HG03469 (cell line): ENCODE results near the gene FAR2.
"Not testable (repeated sequence)": the region's sequence is repeated elsewhere in the genome, so short reads cannot be mapped to it uniquely, and the experiment has no call there.

Experiments
- ATAC-seq: cut with Tn5 transposase; IDR thresholded peaks from one replicate; pipeline ENCODE4 v1.9.1; 2021; ENCODE audit warnings: mild to moderate bottlenecking, moderate library complexity, moderate number of reproducible peaks; ENCODE audit not compliant: unreplicated experiment

The FAR2 gene

GRCh38 chr12:29316752-29317151, 167.7 kb downstream of the FAR2 start:
- no peak for ATAC-seq

GRCh38 chr12:29317556-29318363, 168.7 kb downstream of the FAR2 start:
- ATAC-seq = peak; percentile 99

DNA sequence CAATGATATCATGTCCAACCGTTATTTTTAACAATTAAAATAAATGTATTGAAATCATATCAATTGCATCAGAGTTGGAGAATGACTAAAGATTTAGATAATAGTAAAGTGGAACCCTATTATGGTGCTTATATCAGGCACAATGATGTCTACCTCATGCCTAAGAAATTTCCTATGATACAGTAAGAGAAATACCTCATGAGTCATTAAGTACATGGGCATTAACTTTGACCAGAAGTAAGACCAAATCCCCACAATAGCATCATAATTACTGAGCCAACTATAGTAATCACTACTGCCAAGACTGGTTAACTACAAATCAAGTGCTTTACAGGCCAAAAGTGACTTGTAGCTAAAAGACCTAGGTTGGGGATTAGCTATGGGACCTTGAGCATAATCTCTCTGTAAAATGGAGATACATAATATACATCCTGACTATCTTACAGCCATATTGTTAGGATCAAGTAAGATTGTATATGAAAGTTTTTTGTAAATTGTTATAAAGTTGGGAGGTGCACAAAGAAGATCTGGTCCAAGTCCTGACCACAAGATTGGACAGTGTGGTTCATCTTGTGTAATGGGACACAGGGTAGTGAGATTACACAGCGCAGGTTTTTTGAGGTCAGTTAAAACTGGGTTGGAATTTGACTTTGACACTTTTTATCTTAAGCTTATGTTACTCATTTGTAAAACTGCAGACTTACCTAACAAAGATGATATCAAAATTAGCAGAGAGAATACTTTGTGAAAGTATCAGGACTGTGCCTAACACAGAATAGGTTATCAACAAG, 171.4 kb downstream of the FAR2 start:
- no peak for ATAC-seq

DNA sequence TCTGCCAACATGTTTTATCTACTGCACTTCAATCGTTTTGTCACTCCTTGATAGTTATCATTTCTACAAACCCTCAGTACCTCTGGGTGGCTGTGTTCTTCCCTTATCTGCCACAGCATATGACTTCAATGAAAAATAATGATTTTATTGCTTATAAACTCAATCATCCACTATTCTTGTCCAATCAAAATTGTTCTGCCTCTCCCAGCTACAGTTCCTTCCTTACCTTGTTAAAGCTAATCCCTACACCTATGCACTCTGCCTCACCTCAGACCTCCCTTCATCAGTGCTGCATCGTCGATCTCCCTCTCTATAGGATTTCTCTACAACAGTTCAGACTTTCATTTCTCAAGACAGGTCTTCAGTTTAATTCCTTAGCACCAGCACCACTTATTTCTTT, 173.1 kb downstream of the FAR2 start:
- no peak for ATAC-seq

GRCh38 chr12:29329411-29329810, 180.3 kb downstream of the FAR2 start:
- no peak for ATAC-seq

- no peak for ATAC-seq
Measured at GRCh38 chr12:29333178-29333577, 184.1 kb downstream of the FAR2 start.

DNA sequence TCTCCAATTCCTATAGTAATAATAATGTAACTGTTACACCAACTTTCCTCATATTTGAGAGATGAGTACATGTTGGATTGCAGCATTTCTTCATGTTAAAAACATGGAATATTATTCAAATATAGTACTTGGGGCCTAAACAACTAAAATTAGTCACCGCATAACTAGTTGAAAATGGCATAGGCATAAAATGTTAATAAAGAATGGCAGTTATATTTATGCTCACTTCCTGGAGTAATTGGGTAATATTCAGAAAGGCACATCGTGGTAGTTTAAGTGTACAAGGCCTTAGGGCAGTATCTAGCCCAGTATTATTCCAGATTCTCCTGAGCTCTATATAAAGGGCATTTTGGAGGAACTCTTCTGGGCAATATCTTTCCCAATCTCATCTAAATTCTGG, 185.9 kb downstream of the FAR2 start:
- ATAC-seq = no peak

- no peak for ATAC-seq
Measured at GRCh38 chr12:29337325-29337724, 188.2 kb downstream of the FAR2 start.

DNA sequence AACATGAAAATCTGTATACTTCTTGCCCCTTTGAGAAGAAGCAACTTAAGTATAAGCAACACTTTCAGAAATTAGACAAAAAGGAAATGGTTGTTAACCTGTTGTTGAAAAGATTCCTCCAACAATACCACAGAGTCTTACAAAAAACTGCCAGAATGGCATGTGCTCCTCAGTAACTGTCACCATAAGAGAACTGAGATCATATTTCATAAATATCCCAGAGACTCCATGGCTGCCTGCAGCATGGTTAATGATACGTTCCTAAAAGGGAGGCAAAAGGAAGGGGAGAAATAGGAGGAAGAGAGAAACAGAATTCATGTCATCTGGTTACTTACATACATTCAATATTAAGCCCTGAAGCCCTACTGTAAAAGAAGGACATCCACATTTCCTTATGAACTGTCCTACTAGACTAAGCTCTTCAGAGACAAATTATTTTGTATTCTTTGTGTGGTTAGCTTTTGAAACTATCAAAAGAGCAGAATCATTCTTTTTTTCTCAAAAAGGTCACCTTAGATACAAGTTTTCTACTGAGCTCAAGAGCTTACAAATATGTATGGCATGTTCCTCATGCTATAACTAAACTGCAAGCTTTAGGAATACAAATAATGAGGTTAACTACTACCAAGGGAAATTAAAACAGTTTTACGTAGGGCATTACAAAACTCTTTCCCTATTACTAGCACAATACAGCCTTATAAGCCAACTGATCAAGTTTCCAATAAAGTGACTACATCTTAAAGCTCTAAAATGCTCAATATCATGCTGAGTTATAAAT, 194.1 kb downstream of the FAR2 start:
- no peak for ATAC-seq

DNA sequence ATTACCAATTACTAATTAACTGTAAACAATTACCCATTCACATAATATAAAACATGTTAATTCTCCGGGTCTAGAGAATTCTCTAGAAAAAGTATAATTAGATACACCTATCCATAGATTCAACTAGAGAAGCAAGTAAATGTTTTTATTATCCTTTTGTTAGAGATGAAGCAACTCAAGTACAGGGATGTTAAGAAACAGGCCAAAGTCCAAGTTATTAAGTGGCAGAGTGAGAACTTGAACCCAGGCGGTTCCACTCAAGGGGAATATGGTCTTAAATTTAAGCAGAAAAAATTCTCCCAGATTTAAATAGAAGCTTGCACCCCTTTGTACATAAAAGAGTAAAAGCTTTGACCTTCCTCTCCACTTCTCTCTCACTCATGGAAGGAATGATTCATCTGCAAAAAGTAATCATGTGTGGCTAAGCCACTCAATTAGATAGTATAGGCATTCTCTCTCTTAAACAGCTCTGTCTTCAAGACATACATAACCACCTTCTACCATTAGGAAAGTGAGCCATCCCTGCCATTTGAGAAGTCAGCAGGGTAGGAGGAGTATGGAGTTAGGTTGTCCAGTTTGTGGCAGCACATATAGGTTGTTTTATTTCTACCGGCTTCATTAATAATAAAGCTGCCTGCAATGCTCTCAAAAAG, 197.8 kb downstream of the FAR2 start:
- no peak for ATAC-seq

DNA sequence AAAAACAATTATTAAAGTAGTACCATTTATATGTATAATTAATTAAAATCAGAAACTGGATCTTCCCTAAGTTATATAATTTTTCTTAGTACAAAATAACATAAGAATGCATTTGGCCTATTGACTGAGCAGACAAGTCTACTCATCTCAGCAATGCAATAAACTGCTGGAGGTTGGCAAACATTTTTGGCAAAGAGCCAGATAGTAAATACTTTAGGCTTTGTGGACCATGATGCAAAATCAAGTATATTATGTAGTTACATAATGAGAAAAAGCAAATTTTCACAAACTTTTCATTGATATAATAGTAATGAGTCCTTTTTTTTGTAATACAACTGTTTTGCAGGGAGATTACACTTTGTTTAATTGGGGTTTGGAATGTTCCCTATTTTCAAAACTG, 201.0 kb downstream of the FAR2 start:
- ATAC-seq = no peak

DNA sequence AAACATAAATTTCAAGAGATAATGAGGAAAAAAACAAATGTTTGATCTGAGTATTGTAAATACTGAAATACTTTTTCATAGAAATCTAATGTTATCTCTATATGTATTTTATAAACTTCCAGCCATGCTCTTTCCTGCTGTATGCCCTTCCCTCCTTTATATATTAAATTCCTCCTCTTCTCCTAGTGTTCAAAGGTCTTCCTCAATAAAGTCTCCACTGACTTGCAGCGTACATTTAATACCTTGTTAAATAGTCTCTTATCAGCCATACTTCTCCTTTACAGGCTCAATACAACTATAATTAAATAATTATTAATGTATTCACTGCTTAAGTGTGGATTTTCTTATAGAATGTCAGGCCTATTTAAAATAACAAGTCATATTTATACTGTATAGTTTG, 205.9 kb downstream of the FAR2 start:
- no peak for ATAC-seq

GRCh38 chr12:29365091-29365490, 216.0 kb downstream of the FAR2 start:
- no peak for ATAC-seq

- ATAC-seq = no peak
Measured at GRCh38 chr12:29374012-29374411, 224.9 kb downstream of the FAR2 start.

- no peak for ATAC-seq
Measured at GRCh38 chr12:29374913-29375312, 225.8 kb downstream of the FAR2 start.

DNA sequence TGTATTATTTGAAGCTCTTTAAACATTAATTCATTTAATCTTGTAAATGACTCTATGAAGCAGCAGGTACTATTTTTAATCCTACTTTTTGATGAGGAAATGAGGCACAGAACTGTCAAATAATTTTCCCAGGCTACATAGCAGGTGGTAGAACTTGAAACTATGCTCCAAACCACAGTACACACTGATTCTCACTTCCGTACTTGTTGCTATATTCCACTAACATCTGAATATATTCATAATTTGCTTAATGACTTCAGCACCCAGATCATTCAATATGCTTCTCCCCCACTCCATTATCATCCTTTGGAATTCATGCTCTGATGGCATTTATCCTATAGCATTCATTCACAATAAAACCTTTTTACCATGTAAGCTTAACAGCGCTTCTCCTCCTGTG, 227.0 kb downstream of the FAR2 start:
- no peak for ATAC-seq

GRCh38 chr12:29380536-29381523, 231.8 kb downstream of the FAR2 start, which contains the start of gene ERGIC2:
Gene ERGIC2, minus strand, starts transcription at chr12:29381172. Its CDS starts 9,539 bp downstream, at chr12:29371633.
- peak; percentile 98 for ATAC-seq

GRCh38 chr12:29382251-29382650, 233.2 kb downstream of the FAR2 start:
- no peak for ATAC-seq

DNA sequence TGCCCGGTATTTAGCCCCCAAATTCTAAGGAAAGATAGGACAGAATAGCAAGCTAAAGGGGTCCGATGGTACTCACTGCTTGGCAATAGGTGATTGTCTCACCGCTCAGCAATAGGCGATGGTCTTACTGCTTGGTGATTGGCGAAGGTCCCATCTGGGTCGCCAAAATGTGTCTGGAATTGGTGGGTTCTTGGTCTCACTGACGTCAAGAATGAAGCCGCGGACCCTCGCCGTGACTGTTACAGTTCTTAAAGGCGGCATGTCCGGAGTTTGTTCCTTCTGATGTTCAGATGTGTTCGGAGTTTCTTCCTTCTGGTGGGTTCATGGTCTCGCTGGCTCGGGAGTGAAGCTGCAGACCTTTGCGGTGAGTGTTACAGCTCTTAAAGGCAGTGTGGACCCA, 236.1 kb downstream of the FAR2 start:
- ATAC-seq = not testable (repeated sequence)
